Stomach smooth muscle (tissue), 2 donors: Measurements from ENCODE around the gene FNTB.

Experiments
- H3K27ac ChIP-seq: one replicate; pipeline ENCODE4 v1.7.0; 2013; ENCODE audit warnings: mild to moderate bottlenecking, low read length, inconsistent platforms
- H3K27me3 ChIP-seq, 2 donors: one replicate each; pipeline ENCODE4 v1.7.0; 2013; ENCODE audit warnings: low read length in 2 of 2; ENCODE audit not compliant: insufficient read depth in 2 of 2, control insufficient read depth in 1 of 2
- H3K36me3 ChIP-seq, 2 donors: one replicate each; pipeline ENCODE4 v1.7.0; 2013; ENCODE audit warnings: low read length in 2 of 2; ENCODE audit not compliant: control insufficient read depth in 2 of 2, insufficient read depth in 2 of 2
- H3K4me1 ChIP-seq: one replicate; pipeline ENCODE4 v1.7.0; 2013; ENCODE audit warnings: low read length; ENCODE audit not compliant: control insufficient read depth, insufficient read depth
- H3K4me3 ChIP-seq, 2 donors: one replicate each; pipeline ENCODE4 v1.7.0; 2013; ENCODE audit warnings: low read length in 2 of 2
- H3K9ac ChIP-seq, 2 donors: one replicate each; pipeline ENCODE4 v1.7.0; 2013; ENCODE audit warnings: low read length in 2 of 2, mild to moderate bottlenecking in 1 of 2
- H3K9me3 ChIP-seq, 2 donors: one replicate each; pipeline ENCODE4 v1.7.0; 2013; ENCODE audit warnings: low read length in 2 of 2; ENCODE audit not compliant: control insufficient read depth in 2 of 2
- donor health status: healthy.
- donor health status: Pancreatic carcinoma.

The FNTB gene

GRCh38 chr14:65052832-65053231, 66.1 kb downstream of the FNTB start:
- H3K36me3 ChIP-seq, result peaks cover 2 to 23% of the 10 kb centered on the region in 2 donors
- no peak overlapping the region for H3K27ac ChIP-seq

DNA sequence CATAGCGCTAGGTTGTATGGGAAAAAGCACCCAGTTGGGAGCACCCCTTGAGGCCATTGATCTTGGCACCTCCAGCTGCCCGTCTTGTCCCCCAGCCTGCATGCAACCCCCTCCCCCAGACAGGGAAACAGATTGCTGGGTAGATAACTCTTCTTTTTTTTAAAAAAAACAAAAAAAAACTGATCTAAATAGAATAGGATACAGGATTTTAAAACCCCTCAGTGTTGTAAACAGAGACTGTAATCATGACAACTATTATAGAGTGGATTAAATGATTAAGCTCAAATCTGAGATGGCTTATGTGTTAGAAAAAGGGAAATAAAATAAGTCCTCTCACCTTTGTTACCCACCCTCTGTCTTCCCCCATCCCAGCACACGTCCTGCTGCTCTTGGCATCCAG, 66.8 kb downstream of the FNTB start:
- Histone ChIP-seq H3K36me3 (peaks cover under 1 to 21% of the 10 kb centered on the region in 2 donors), H3K27me3 (no peaks in the 10 kb centered on the region), H3K9ac (no peak overlapping the region), H3K4me3 (no peak overlapping the region), H3K9me3 (no peaks in the 10 kb centered on the region), H3K27ac (no peak overlapping the region), H3K4me1 (no peaks in the 10 kb centered on the region)

More at GRCh38 chr14:65052832-65053231, 66.1 kb downstream of the FNTB start:
- H3K4me1 ChIP-seq, result no peaks in the 10 kb centered on the region
- H3K4me3 ChIP-seq, result no peak overlapping the region
- no peaks in the 10 kb centered on the region for H3K27me3 ChIP-seq
- H3K9ac ChIP-seq, result no peak overlapping the region
- H3K9me3 ChIP-seq, result no peaks in the 10 kb centered on the region

DNA sequence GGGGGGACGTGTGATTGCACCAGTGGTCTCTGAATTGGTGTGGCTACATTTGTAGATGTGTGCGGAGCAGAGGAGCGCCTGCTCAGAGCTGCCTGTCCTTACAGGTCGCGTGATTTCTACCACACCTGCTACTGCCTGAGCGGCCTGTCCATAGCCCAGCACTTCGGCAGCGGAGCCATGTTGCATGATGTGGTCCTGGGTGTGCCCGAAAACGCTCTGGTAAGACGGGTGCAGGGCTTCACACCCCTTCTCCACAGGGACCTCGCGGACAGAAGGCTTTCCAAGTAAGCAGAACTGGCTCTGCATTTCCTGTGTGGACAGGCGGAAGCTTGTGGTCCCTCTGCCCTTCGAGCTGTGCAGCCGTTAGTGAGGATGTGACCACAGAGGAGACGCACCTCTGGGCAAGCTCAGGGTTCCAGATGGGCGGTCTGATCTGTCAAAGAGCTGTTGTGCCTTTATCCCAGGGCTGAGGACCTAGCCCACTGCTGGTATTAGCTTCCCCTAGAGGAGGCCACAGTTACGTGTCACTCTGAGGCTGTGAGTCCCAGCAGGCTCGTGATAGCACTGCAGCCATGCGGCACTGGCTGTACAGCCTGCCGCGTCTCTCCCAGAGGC, 67.9 kb downstream of the FNTB start:
- H3K27ac ChIP-seq, result no peak overlapping the region
- H3K9me3 ChIP-seq, result no peaks in the 10 kb centered on the region
- no peaks in the 10 kb centered on the region for H3K27me3 ChIP-seq
- H3K4me3 ChIP-seq, result no peak overlapping the region
- H3K4me1 ChIP-seq, result no peaks in the 10 kb centered on the region
- peaks cover 0 to 21% of the 10 kb centered on the region in 2 donors for H3K36me3 ChIP-seq
- no peak overlapping the region for H3K9ac ChIP-seq

DNA sequence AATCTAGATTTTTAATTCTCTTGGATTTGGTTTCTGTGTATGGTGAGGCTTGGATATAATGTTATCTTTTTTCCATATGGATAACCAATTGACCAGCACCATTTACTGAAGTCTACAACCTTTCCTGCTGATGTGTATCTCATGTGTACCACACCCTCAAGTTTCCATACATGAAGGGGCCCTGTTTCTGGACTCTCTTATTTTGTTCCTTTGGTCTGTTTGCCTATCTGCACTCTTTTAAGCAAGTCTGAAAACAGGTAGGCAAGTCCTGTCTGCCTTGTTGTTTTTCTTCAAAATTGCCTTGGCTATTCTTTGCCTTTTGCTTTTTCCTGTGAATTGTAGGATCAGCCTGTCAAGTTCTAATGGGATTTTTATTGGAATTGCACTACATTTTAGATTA, 71.0 kb downstream of the FNTB start:
- H3K27me3 ChIP-seq, result no peaks in the 10 kb centered on the region
- no peaks in the 10 kb centered on the region for H3K9me3 ChIP-seq
- no peak overlapping the region for H3K9ac ChIP-seq
- H3K36me3 ChIP-seq, result peaks cover 18 to 38% of the 10 kb centered on the region in 2 donors
- no peak overlapping the region for H3K27ac ChIP-seq
- H3K4me3 ChIP-seq, result no peak overlapping the region
- H3K4me1 ChIP-seq, result no peaks in the 10 kb centered on the region

DNA sequence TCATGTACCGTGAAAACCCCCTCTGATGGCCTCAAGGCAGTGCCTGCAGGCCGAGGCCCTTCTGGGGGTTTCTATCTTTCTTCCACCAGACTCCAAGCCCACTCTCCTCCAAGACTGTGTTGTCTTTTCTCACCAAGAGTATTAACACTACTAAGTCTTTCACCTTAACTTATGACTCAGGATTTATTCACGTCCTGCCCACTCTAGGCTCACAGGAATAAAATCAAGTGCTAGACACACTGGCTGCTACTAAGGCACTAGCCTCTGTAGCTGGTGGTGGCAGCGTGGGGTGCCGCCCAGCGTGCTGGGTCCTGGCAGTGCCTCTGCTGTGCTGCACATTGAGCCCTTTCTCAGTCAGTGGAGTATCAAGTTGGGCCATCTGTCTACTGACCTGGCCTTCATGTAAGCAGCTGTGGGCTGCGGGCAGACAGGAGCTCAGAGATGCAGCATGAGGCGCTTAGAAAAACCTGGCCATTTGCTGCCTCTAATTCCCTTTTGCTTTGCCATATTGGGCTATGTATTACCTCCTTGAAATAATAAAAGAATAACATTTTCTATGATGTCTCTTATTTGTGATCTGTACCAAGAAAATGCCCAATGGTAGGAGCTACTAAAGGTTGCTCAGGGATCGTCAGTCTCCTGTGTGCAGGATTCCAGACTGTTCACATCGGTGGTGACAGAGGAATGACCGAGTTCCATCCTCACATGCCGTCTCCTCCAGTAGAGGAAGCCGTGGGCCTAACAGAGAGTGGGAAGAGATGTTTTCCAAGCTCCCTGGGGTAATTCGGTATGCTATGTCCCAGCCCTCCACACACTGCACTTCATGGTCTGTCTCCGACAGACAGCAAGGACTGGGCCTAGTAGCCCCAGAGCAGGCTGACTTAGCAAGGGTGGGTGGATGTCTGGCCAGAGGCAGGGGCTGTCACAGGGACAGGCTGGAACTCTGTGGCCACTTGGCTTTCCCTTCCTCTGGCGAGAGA, 75.7 kb downstream of the FNTB start:
- Histone ChIP-seq H3K27ac (no peak overlapping the region), H3K9ac (no peak overlapping the region), H3K27me3 (no peaks in the 10 kb centered on the region), H3K9me3 (no peaks in the 10 kb centered on the region), H3K36me3 (peaks cover 34 to 46% of the 10 kb centered on the region in 2 donors), H3K4me1 (no peaks in the 10 kb centered on the region), H3K4me3 (no peak overlapping the region)

DNA sequence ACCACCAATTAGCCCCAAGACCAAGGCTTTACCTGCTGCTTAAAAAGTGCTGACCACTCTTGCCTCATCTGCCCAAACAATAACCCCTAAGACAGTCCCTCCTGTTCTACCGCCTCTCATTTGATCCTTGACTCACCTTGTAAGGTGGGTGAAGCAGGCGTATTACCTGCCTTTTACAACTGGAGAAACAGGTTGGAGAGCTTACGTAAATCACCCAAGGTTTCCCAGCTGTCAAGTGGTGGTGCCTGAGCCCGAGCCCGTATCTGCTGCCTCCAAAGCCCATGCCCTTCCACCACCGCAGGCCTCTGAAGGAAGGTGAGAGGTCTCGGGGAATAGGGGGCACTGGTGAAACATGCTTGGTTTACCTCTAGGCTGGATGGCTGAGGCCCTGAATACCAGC, 79.0 kb downstream of the FNTB start:
- no peak overlapping the region for H3K27ac ChIP-seq
- H3K4me3 ChIP-seq, result no peak overlapping the region
- H3K9ac ChIP-seq, result no peak overlapping the region
- no peaks in the 10 kb centered on the region for H3K9me3 ChIP-seq
- H3K36me3 ChIP-seq, result peaks cover 41 to 51% of the 10 kb centered on the region in 2 donors
- H3K4me1 ChIP-seq, result peaks cover 12% of the 10 kb centered on the region
- no peaks in the 10 kb centered on the region for H3K27me3 ChIP-seq

DNA sequence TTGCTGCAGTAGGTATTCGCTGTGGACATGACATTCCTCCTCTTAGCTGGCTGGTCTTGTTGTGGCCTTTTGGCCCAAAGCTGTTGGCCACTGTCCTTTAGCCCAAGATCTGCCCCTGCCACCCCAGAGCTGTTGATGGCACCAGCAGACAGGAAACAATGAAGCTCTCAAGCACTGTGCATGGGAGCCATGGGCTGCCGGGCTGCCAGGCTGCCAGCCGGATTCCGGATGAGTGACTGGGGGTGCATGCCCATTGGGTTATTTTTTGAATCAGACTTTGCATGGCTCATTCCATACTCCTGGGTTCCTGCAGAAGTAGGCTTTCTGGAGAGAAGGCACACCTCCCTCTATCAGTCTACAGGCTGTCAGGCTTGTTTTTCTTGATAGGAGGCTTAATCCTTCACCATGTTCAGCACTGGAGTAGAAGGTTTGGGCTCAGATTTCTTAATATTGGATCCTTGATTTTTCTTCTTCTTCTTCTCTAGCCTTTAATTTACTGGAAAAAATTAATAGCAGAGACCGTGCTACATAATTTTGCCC, 83.2 kb downstream of the FNTB start:
- H3K9me3 ChIP-seq, result no peaks in the 10 kb centered on the region
- H3K9ac ChIP-seq, result no peak overlapping the region
- no peak overlapping the region for H3K27ac ChIP-seq
- H3K4me1 ChIP-seq, result peaks cover 24% of the 10 kb centered on the region
- H3K4me3 ChIP-seq, result peak overlapping the region in 1 of 2 donors; percentile 64
- H3K36me3 ChIP-seq, result peaks cover 18 to 22% of the 10 kb centered on the region in 2 donors
- H3K27me3 ChIP-seq, result no peaks in the 10 kb centered on the region

DNA sequence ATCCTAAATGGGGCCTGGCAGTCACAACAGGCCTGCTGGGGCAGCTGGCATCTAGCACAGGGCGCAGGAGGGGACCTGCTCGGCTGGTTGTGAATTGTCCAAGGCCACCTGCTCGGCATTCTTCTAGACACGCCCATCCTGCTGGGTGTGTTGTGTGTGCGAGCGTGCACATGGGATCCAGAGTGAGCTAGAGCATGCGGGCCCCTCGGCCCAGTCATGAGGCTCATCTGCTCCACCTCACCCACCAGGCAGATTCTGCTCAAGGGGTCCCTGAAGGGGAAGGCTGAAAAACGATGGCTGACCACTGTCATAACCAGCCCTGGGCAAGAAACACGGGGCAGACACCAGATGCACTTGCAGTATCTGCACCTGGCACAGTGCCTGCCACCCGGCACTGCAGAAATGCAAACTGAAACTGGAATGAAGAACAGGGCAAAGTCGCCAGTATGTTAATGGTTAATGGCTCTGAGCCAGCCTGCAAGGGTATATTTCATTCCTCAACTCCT, 83.8 kb downstream of the FNTB start:
- no peak overlapping the region for H3K27ac ChIP-seq
- no peaks in the 10 kb centered on the region for H3K9me3 ChIP-seq
- no peaks in the 10 kb centered on the region for H3K27me3 ChIP-seq
- peak overlapping the region in 1 of 2 donors; percentile 64 for H3K4me3 ChIP-seq
- H3K4me1 ChIP-seq, result peaks cover 24% of the 10 kb centered on the region
- peaks cover 13 to 16% of the 10 kb centered on the region in 2 donors for H3K36me3 ChIP-seq
- no peak overlapping the region for H3K9ac ChIP-seq

DNA sequence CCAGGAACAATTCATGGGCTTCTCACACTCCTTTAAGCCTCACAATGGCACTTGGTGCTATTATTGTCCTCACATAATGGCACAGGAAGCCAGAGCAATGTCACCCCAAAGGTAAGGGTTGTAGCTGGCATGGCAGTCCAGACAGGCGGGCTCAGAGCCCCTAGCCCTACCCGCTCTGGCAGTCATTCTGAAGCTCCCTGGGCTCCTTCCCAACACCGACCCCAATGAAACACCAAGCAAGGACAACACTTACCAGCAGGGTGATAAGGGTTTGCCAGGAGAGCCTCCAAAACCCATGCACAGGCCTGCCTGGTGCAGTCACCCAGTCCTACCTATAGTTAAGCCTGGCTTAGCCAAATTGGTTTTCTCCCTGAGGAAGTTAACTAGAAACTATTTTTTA, 84.8 kb downstream of the FNTB start:
- no peaks in the 10 kb centered on the region for H3K27me3 ChIP-seq
- no peaks in the 10 kb centered on the region for H3K9me3 ChIP-seq
- no peak overlapping the region for H3K27ac ChIP-seq
- H3K4me1 ChIP-seq, result peaks cover 24% of the 10 kb centered on the region
- H3K9ac ChIP-seq, result no peak overlapping the region
- H3K36me3 ChIP-seq, result peaks cover 7 to 14% of the 10 kb centered on the region in 2 donors
- H3K4me3 ChIP-seq, result no peak overlapping the region

DNA sequence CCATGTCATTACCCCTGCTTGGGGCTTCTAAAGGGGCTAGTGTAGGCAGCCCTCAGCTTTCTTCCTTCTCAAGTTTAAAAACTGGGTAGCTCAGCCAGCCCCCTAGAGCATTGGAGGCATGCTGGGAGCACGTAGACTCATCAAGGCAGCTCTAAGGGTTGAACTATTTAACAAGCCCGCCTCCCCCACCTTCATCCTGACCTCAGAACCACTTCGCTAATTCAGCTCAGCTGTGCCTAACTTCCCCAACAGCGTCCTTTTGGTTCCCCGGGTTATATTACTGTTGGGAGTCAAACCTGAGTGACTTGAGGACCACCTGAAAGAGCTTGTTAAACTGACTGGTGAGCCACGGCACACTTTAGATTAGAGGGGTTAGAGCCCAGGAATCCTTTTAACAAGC, 85.6 kb downstream of the FNTB start:
- Histone ChIP-seq H3K27me3 (no peaks in the 10 kb centered on the region), H3K36me3 (peaks cover 11 to 19% of the 10 kb centered on the region in 2 donors), H3K4me3 (no peak overlapping the region), H3K4me1 (peaks cover 24% of the 10 kb centered on the region), H3K9me3 (no peaks in the 10 kb centered on the region), H3K27ac (no peak overlapping the region), H3K9ac (no peak overlapping the region)
